ENCODE data around the gene RGS14.
"Not testable (repeated sequence)": the region's sequence is repeated elsewhere in the genome, so short reads cannot be mapped to it uniquely, and the experiment has no call there.

The RGS14 gene

GRCh38 chr5:177371120-177372033 is 13.7 kb downstream of the RGS14 start:
- TF ChIP-seq CTCF (IDR thresholded peaks at IDR 0.05; ENCODE audit: low read depth, low read length, missing control alignments) = no peak
- no peak overlapping the region for H3K4me3 ChIP-seq (ENCODE audit: low read depth, low read length)
- DNase-seq (ENCODE audit: low read depth) = no peak

- DNase-seq (ENCODE audit: low read depth) = no peak
- no peak for TF ChIP-seq CTCF (IDR thresholded peaks at IDR 0.05; ENCODE audit: low read depth, low read length, missing control alignments)
- no peak overlapping the region for H3K4me3 ChIP-seq (ENCODE audit: low read depth, low read length)
Observed at GRCh38 chr5:177372034-177372896, 14.5 kb downstream of the RGS14 start.

GRCh38 chr5:177372910-177373309 is 15.2 kb downstream of the RGS14 start:
- H3K4me3 ChIP-seq (ENCODE audit: low read depth, low read length) = no peak overlapping the region
- DNase-seq (ENCODE audit: low read depth) = no peak
- TF ChIP-seq CTCF (IDR thresholded peaks at IDR 0.05; ENCODE audit: low read depth, low read length, missing control alignments) = no peak

GRCh38 chr5:177373806-177374205 is 16.1 kb downstream of the RGS14 start:
- DNase-seq (ENCODE audit: low read depth) = no peak
- no peak for TF ChIP-seq CTCF (IDR thresholded peaks at IDR 0.05; ENCODE audit: low read depth, low read length, missing control alignments)
- no peak overlapping the region for H3K4me3 ChIP-seq (ENCODE audit: low read depth, low read length)

- DNase-seq (ENCODE audit: low read depth) = no peak
- TF ChIP-seq CTCF (IDR thresholded peaks at IDR 0.05; ENCODE audit: low read depth, low read length, missing control alignments) = no peak
- H3K4me3 ChIP-seq (ENCODE audit: low read depth, low read length) = no peak overlapping the region
Observed at GRCh38 chr5:177374211-177374610, 16.5 kb downstream of the RGS14 start.

GRCh38 chr5:177375516-177375915 is 17.8 kb downstream of the RGS14 start:
- not testable (repeated sequence) for H3K4me3 ChIP-seq (ENCODE audit: low read depth, low read length); DNase-seq (ENCODE audit: low read depth)

GRCh38 chr5:177376107-177376506 is 18.4 kb downstream of the RGS14 start:
- TF ChIP-seq CTCF (IDR thresholded peaks at IDR 0.05; ENCODE audit: low read depth, low read length, missing control alignments) = no peak
- no peak overlapping the region for H3K4me3 ChIP-seq (ENCODE audit: low read depth, low read length)
- DNase-seq (ENCODE audit: low read depth) = no peak

Data from GM12864 (cell line).